ENCODE results near the gene ORAI2. TPM values are rescaled to one million over a fixed set of nuclear protein-coding genes. Genes with fewer than 3 reads are reported as not detected.
A peak's percentile ranks its signal among the peaks of the same experiment; 100 is the strongest.

ORAI2 gene
- total and polyA plus RNA-seq, 2 of the 13 experiments (the other 11 are each of a cell fraction or from before 2014, with no cell fraction given), result 3.0 to 6.0 TPM

DNA sequence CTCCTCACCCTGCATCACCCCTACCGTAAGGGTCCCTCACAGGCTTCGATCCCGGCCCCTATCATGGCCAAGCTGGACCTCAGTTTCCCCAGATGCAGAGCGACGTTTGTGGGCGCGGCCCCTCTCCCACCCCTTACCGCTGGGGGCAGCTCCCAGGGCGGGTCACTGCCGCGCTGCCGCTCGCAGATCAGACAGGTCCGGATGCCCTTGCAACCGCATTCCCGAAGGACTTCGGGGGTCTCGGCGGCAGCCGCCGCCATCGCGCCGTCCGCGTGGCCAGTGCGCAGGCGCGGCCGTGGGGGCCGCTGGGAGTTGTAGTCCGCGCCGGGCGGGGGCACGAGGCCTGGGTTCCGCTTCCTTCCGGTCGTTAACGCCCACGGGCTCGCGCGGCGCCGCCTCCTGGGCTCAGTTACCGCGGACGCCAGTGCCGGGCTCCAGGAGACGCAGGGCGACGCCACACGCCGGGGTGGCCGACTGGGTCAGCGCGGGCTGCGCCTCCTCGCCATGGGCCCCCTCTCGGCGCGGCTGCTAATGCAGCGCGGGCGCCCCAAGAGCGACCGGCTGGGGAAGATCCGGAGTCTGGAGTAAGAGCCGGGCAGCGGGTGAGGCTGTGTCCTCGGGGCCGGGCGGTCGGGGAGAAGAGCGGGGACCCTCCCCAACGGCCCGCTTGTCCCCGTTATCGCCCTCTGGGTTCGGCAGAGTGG lies 31.4 kb downstream of the ORAI2 start, which contains the start of the genes ALKBH4 and LRWD1 (continued):
- TF ChIP-seq ZNF34 (CRISPR knock-in tag; IDR thresholded peaks at IDR 0.05; ENCODE audit: borderline replicate concordance) (0 out of 2 replicates have a peak, but pooled peaks have one; percentile 60), SRY (CRISPR knock-in tag; IDR thresholded peaks at IDR 0.05) (peak; percentile 31; the same call in 1 of the 2 replicates), FOXA3 (CRISPR knock-in tag; IDR thresholded peaks at IDR 0.05) (peak; percentile 46), ZNF180 (CRISPR knock-in tag; IDR thresholded peaks at IDR 0.05; ENCODE audit: borderline replicate concordance, low read depth) (no peak), ZNF567 (CRISPR knock-in tag; IDR thresholded peaks at IDR 0.05; ENCODE audit: borderline replicate concordance) (no peak), ZNF547 (CRISPR knock-in tag; IDR thresholded peaks at IDR 0.05) (no peak; the same call in 1 of the 2 replicates), KLF13 (CRISPR knock-in tag; IDR thresholded peaks at IDR 0.05) (no peak; the same call in 1 of the 2 replicates), ZNF17 (CRISPR knock-in tag; IDR thresholded peaks at IDR 0.05) (no peak), ZNF20 (CRISPR knock-in tag; IDR thresholded peaks at IDR 0.05) (no peak), ZMYM4 (CRISPR knock-in tag; IDR thresholded peaks at IDR 0.05) (peak; percentile 81), NPAS2 (CRISPR knock-in tag; IDR thresholded peaks at IDR 0.05; ENCODE audit: borderline replicate concordance) (no peak), NFE2L2 (IDR thresholded peaks at IDR 0.05; ENCODE audit: low read length) (no peak), CHCHD3 (CRISPR knock-in tag; IDR thresholded peaks at IDR 0.05) (peak; percentile 35; the same call in 1 of the 2 replicates), DMTF1 (CRISPR knock-in tag; IDR thresholded peaks at IDR 0.05) (no peak), ZNF629 (CRISPR knock-in tag; conservative IDR thresholded peaks at IDR 0.05) (no peak; the same call in 1 of the 2 replicates)
- TF ChIP-seq, protein P1, sequence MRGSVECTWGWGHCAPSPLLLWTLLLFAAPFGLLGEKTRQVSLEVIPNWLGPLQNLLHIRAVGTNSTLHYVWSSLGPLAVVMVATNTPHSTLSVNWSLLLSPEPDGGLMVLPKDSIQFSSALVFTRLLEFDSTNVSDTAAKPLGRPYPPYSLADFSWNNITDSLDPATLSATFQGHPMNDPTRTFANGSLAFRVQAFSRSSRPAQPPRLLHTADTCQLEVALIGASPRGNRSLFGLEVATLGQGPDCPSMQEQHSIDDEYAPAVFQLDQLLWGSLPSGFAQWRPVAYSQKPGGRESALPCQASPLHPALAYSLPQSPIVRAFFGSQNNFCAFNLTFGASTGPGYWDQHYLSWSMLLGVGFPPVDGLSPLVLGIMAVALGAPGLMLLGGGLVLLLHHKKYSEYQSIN (CRISPR knock-in tag; IDR thresholded peaks at IDR 0.05; ENCODE audit: borderline replicate concordance), result no peak
- TF ChIP-seq, protein P2, sequence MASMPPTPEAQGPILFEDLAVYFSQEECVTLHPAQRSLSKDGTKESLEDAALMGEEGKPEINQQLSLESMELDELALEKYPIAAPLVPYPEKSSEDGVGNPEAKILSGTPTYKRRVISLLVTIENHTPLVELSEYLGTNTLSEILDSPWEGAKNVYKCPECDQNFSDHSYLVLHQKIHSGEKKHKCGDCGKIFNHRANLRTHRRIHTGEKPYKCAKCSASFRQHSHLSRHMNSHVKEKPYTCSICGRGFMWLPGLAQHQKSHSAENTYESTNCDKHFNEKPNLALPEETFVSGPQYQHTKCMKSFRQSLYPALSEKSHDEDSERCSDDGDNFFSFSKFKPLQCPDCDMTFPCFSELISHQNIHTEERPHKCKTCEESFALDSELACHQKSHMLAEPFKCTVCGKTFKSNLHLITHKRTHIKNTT (CRISPR knock-in tag; IDR thresholded peaks at IDR 0.05), result no peak
- TF ChIP-seq, protein P3, sequence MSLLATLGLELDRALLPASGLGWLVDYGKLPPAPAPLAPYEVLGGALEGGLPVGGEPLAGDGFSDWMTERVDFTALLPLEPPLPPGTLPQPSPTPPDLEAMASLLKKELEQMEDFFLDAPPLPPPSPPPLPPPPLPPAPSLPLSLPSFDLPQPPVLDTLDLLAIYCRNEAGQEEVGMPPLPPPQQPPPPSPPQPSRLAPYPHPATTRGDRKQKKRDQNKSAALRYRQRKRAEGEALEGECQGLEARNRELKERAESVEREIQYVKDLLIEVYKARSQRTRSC (CRISPR knock-in tag; IDR thresholded peaks at IDR 0.05; ENCODE audit: low read depth), result no peak
- TF ChIP-seq, protein P4, sequence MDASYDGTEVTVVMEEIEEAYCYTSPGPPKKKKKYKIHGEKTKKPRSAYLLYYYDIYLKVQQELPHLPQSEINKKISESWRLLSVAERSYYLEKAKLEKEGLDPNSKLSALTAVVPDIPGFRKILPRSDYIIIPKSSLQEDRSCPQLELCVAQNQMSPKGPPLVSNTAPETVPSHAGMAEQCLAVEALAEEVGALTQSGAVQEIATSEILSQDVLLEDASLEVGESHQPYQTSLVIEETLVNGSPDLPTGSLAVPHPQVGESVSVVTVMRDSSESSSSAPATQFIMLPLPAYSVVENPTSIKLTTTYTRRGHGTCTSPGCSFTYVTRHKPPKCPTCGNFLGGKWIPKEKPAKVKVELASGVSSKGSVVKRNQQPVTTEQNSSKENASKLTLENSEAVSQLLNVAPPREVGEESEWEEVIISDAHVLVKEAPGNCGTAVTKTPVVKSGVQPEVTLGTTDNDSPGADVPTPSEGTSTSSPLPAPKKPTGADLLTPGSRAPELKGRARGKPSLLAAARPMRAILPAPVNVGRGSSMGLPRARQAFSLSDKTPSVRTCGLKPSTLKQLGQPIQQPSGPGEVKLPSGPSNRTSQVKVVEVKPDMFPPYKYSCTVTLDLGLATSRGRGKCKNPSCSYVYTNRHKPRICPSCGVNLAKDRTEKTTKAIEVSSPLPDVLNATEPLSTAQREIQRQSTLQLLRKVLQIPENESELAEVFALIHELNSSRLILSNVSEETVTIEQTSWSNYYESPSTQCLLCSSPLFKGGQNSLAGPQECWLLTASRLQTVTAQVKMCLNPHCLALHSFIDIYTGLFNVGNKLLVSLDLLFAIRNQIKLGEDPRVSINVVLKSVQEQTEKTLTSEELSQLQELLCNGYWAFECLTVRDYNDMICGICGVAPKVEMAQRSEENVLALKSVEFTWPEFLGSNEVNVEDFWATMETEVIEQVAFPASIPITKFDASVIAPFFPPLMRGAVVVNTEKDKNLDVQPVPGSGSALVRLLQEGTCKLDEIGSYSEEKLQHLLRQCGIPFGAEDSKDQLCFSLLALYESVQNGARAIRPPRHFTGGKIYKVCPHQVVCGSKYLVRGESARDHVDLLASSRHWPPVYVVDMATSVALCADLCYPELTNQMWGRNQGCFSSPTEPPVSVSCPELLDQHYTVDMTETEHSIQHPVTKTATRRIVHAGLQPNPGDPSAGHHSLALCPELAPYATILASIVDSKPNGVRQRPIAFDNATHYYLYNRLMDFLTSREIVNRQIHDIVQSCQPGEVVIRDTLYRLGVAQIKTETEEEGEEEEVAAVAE (CRISPR knock-in tag; IDR thresholded peaks at IDR 0.05; ENCODE audit: borderline replicate concordance), result no peak; the same call in 1 of the 2 replicates

Data from HepG2 (cell line).